Gastroesophageal sphincter (tissue), 3 donors: ENCODE measurements around the gene TNP2.

Experiments used
- CTCF ChIP-seq, 4 experiments: fragments of 200-600 bp in 2 of 4; fragments of 450-650 bp in 2 of 4; sonication (generic) in 1 of 4; IDR thresholded peaks; one replicate each; pipeline ENCODE4 v1.5.1; 2017 to 2019; ENCODE audit warnings: antibody characterized with exemption in 4 of 4, mild to moderate bottlenecking in 2 of 4, moderate library complexity in 2 of 4
- POLR2A ChIP-seq, 2 donors: fragments of 450-650 bp; IDR thresholded peaks; one replicate each; pipeline ENCODE4 v1.6.1; 2017; ENCODE audit warnings: antibody characterized with exemption in 2 of 2, mild to moderate bottlenecking in 2 of 2, moderate library complexity in 1 of 2
- POLR2AphosphoS5 ChIP-seq: sonication (generic); formaldehyde crosslinking; IDR thresholded peaks from one replicate; pipeline ENCODE4 v1.6.1; 2017; ENCODE audit warnings: antibody characterized with exemption

DNA sequence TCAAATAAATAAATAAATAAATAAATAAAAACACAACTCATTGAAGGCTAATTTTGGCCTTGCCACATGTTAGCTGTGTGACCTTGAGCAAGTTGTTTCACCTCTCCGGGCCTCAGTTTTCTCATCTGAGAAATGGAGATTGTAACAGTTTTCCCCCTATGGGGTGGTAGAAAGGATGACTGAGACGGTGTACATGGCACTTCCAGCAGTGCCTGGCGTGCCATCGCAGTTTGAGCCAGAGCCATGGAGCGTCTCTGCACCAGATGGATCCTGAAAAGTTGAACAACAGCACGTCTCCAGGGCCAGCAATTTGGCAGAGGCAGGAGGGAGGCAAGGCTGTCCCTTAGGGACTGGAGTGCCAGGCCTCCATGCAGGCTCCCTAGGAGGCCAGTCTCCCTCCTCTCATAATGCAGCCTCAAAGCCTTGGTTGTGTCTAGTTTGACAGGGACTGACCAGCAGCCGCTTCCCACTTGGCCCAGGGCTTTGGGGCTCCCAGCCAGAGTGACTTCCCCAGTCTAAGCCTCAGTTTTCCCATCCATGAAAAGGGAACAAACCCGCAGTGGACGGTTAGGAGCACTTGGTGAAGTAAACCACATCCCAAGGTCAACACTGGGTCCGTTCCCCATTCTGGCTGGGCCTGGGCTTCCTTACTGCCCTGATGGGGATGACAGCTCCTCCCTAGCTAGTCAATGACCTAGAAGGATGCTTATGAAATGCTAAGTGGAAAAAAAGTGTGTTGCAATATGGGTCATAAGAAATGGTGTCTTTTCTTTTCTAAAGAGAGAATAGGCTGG lies 32.5 kb downstream of the TNP2 start:
- TF ChIP-seq POLR2AphosphoS5 (no peak), CTCF (IDR thresholded peaks at IDR 0.05) (no peak), POLR2A (IDR thresholded peaks at IDR 0.05) (no peak)
